Endometrium (tissue), 2 donors: ENCODE measurements around the gene RAB40A.
"Not testable (repeated sequence)": the region's sequence is repeated elsewhere in the genome, so short reads cannot be mapped to it uniquely, and the experiment has no call there.

ENCODE experiments used
- FAIRE-seq: peaks from 2 replicates; lab custom pipeline; 2012; peaks lifted over from hg19 to GRCh38; lab: Jason Lieb, UNC
- donor health status: control.
- donor health status: control.

Gene RAB40A

DNA sequence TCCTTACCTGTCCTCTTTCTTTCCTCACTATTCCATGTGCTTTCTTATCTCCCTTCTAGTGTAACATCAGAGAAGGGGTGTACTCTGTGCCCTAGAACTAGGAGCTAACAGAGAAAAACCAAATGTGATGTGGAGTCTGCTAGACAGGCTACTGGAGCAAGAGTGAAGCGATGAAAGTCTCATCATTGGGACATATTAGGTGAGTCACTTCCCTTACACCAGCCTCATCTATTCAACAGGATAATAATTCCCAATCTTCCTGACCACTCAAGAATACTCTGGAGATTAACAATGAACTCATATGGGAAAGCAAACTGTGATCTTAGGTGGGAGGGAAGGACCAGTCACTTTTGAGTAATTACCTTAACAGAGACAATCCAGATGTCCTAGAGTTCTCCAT is 58.1 kb downstream of the RAB40A start:
- no peak for FAIRE-seq

DNA sequence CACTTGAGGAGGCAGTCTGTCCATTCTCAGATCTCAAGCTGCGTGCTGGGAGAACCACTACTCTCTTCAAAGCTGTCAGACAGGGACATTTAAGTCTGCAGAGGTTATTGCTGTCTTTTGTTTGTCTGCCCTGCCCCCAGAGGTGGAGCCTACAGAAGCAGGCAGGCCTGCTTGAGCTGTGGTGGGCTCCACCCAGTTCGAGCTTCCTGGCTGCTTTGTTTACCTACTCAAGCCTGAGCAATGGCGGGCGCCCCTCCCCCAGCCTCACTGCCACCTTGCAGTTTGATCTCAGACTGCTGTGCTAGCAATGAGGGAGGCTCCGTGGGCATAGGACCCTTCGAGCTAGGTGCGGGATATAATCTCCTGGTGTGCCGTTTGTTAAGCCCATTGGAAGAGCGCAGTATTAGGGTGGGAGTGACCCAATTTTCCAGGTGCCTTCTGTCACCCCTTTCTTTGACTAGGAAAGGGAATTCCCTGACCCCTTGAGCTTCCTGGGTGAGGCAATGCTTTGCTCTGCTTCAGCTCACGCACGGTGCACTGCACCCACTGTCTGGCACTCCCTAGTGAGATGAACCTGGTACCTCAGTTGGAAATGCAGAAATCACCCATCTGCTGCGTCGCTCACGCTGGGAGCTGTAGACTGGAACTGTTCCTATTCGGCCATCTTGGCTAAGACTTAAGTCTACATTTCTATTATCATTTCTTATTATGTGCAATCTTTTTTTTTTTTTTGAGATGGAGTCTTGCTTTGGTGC is 59.1 kb downstream of the RAB40A start:
- not testable (repeated sequence) for FAIRE-seq

DNA sequence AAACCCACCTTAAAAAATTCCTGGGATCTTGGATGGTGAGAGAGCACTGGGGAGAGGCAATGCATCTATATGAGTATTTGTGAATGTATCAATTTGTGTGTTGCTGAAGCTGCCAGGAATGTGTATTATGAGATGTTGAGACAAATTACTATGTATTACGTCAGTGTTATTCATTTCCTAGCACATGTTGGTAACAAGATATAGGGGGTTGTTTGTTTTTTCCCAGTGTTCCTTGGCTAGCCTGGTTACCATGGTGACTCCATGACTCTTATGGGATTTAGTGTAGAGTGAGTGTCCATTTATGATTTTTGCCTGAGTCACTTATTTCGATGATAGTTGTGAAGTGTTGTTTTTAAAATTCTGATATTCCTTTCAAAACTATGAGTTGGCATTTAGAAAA is 65.6 kb downstream of the RAB40A start:
- no peak for FAIRE-seq
